ENCODE data around the gene CCNL2. TPM values are rescaled to one million over a fixed set of nuclear protein-coding genes. Genes with fewer than 3 reads are reported as not detected.

The CCNL2 gene
- total and polyA plus RNA-seq, 3 experiments from 2014 or later: 29.0 to 124 (median 119) TPM

DNA sequence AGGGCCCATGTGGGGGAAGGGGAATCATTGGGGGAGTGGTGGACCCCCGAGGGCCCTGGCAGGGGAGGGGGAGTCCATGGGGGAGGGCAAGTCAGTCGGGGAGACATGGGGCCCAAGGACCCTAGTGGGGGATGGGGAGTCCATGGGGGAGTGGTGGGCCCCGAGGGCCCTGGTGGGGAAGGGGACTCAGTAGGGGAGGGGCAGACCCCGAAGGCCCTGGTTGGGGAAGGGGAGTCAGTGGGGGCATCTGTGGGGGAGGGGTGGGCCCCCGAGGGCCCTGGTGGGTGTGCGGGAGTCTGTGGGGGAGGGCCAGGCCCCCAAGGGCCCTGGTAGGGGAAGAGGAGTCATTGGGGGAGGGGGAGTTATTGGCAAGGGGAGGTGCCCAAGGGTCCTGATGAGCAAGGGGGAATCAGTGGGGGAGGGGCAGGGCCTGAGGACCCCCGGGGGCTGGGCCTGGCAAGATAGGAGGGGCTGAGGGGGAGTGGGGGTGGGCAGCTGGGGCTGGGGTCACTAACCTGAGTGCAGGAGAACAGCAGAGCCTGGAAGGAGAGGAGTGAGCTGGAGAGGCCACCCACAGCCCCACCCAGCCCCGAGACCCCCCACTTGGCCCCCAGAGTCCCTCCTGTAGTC lies 42.9 kb downstream of the CCNL2 start:
- Mint-ChIP-seq H3K27ac (no peak overlapping the region), H3K9me3 (no peaks in the 10 kb centered on the region), H3K4me1 (peaks cover 8 to 40% (median 14%) of the 10 kb centered on the region in 3 donors), H3K36me3 (no peaks in the 10 kb centered on the region), H3K27me3 (peaks cover 10 to 31% of the 10 kb centered on the region in 2 donors), H3K4me3 (peak overlapping the region in 1 of 7 donors; percentile 7)
- Histone ChIP-seq H3K27me3 (ENCODE audit: insufficient read depth, low read length, poor library complexity, severe bottlenecking) (peaks cover 4% of the 10 kb centered on the region), H3K9me3 (ENCODE audit: low read length) (no peaks in the 10 kb centered on the region), H3K36me3 (ENCODE audit: insufficient read depth, low read length) (no peaks in the 10 kb centered on the region), H3K4me1 (ENCODE audit: insufficient read depth, low read length) (peaks cover 23% of the 10 kb centered on the region), H3K4me3 (ENCODE audit: low read length) (no peak overlapping the region), H3K27ac (ENCODE audit: low read depth, low read length) (no peak overlapping the region)
- POLR2A ChIA-PET: interaction anchor here (1.1 kb wide), 1 partner anchor 16 kb away, joined by 4 read pairs; no protein-coding TSS in a partner anchor
- no peak for DNase-seq
- CTCF ChIA-PET: interaction anchor here (5.0 kb wide), 1 partner anchor 16 kb away, joined by 19 read pairs; no protein-coding TSS in a partner anchor

DNA sequence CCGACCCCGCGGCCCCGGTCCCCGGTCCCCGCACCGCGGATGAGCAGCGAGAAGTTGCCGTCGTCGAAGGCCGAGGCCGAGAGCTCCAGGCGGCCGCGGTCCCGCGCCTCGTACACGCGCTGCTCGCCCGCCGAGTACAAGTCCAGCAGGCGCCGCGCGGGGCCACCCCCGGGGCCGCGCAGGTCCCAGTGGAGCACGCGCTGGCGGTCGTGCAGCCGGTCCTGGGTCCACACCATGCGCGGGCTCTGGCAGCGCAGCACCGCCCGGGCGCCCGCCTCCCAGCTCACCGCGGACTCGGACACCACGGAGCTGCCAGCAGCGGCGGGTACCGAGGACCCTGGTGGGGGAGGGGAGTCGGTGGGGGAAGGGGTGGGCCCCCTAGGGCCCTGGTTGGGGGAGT lies 43.7 kb downstream of the CCNL2 start:
- Mint-ChIP-seq H3K9me3 (no peaks in the 10 kb centered on the region), H3K36me3 (no peaks in the 10 kb centered on the region), H3K4me1 (peaks cover 8 to 40% (median 14%) of the 10 kb centered on the region in 3 donors), H3K4me3 (no peak overlapping the region), H3K27me3 (peaks cover 5 to 26% of the 10 kb centered on the region in 2 donors), H3K27ac (no peak overlapping the region)
- ChIA-PET CTCF (interaction anchor here (5.0 kb wide), 1 partner anchor 17 kb away, joined by 19 read pairs; no protein-coding TSS in a partner anchor), POLR2A (interaction anchor here (1.1 kb wide), 1 partner anchor 16 kb away, joined by 4 read pairs; no protein-coding TSS in a partner anchor)
- Histone ChIP-seq H3K36me3 (ENCODE audit: insufficient read depth, low read length) (no peaks in the 10 kb centered on the region), H3K27ac (ENCODE audit: low read depth, low read length) (no peak overlapping the region), H3K27me3 (ENCODE audit: insufficient read depth, low read length, poor library complexity, severe bottlenecking) (peaks cover 4% of the 10 kb centered on the region), H3K4me1 (ENCODE audit: insufficient read depth, low read length) (peaks cover 23% of the 10 kb centered on the region), H3K4me3 (ENCODE audit: low read length) (no peak overlapping the region), H3K9me3 (ENCODE audit: low read length) (no peaks in the 10 kb centered on the region)
- DNase-seq: no peak

DNA sequence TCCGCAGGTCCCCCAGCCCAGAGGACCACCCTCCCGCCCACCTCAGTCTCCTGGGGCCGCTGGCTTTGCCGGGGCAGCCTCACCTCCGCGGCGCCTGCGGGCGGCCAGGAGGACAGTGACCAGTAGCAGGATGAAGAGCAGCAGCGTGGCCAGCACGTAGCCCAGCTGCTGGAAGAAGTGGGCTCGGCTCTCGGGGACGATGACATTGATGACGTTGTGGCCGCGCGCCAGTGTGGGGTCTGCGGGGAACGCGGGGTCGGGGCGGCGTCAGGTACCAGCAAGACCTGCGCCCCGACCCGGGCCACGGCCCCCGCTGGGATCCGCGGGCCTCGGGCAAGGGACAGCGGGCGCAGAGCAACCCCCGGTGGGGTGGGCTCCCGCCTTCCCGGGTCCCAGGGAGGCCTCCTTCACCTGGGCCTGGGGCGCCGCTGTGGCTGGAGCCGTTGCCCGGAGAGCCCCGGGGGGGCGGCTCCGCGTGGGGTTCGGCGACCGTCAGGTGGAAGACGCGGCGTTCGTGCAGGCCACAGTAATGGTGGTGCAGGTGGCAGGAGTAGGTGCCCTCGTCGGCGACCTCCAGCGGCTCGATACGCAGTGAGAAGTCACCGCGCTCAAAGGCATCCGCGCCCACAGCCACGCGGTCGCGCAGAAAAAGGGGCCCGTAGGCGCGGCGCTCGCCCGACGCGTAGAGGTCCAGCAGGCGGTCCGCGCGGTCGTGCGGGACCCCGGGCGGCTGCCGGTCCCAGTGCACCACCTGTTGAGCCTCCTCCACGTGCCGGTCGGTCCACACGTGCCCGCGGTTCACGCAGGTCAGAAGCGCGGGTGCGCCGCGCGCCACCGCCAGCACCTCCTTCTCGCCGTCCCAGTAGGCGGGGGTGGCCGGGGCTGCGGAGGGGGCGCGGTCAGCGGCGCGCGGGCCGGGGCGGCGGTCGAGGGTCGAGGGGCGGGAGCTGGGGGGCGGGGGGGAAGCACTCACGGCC lies 44.6 kb downstream of the CCNL2 start:
- Histone ChIP-seq H3K4me1 (ENCODE audit: insufficient read depth, low read length) (peaks cover 23% of the 10 kb centered on the region), H3K27ac (ENCODE audit: low read depth, low read length) (no peak overlapping the region), H3K27me3 (ENCODE audit: insufficient read depth, low read length, poor library complexity, severe bottlenecking) (peaks cover 4% of the 10 kb centered on the region), H3K9me3 (ENCODE audit: low read length) (no peaks in the 10 kb centered on the region), H3K4me3 (ENCODE audit: low read length) (no peak overlapping the region), H3K36me3 (ENCODE audit: insufficient read depth, low read length) (no peaks in the 10 kb centered on the region)
- no peaks in the 10 kb centered on the region for H3K36me3 Mint-ChIP-seq
- peak overlapping the region in 2 of 8 donors; percentile 29 to 70 for H3K27ac Mint-ChIP-seq
- CTCF ChIA-PET: interaction anchor here (5.0 kb wide), 1 partner anchor 18 kb away, joined by 19 read pairs; no protein-coding TSS in a partner anchor
- peak overlapping the region in 6 of 7 donors; percentile 34 to 65 (median 54) for H3K4me3 Mint-ChIP-seq
- POLR2A ChIA-PET: interaction anchor here (0.6 to 1.1 kb wide), 5 partner anchors 17 to 239 kb away, joined by 3 to 4 read pairs (median 3); partner anchors contain the start of gene C1orf159
- peaks cover 5 to 26% of the 10 kb centered on the region in 2 donors for H3K27me3 Mint-ChIP-seq
- H3K9me3 Mint-ChIP-seq: no peaks in the 10 kb centered on the region
- H3K4me1 Mint-ChIP-seq: peaks cover 8 to 40% (median 14%) of the 10 kb centered on the region in 3 donors
- peak in 1 of 5 donors; percentile 44 for DNase-seq

DNA sequence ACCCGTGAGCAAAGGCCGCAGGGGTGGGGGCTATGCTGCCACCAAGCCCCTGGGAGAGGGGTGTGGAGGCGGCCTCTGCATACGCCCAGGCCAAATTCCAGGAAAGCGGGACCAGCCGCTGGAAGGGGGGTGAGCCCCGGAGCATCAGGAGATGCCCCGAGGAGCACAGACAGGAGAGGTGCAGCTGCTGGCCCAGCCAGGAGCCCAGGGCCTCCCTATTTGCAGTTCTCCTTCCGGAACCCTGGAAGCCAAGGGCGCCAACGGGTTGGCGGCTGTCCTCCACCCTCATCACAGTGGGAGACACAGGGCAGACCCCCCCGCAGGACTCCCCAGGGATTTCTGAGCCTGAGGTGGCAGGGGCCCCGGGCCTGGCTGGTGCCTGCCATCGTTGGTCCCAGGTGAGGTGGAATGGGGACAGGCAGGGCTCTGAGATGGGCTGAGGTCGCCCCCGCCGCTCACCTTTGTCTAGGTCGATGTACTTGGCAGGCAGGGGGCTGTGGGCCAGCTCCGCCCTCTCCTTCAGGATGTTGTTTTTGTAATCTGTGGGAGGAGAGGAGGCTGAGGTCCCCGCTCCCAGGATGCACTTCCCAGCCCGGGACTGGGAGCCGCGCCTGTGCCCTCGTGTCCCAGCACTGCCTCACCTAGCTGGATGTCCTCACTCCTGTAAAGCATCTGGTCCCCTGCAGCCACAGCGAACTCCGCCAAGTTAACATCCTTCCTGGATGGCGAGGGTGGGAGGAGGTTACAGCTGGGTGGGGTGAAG lies 45.6 kb downstream of the CCNL2 start:
- Mint-ChIP-seq H3K4me3 (peak overlapping the region in 4 of 7 donors; percentile 28 to 65 (median 48)), H3K36me3 (no peaks in the 10 kb centered on the region), H3K9me3 (no peaks in the 10 kb centered on the region)

DNA sequence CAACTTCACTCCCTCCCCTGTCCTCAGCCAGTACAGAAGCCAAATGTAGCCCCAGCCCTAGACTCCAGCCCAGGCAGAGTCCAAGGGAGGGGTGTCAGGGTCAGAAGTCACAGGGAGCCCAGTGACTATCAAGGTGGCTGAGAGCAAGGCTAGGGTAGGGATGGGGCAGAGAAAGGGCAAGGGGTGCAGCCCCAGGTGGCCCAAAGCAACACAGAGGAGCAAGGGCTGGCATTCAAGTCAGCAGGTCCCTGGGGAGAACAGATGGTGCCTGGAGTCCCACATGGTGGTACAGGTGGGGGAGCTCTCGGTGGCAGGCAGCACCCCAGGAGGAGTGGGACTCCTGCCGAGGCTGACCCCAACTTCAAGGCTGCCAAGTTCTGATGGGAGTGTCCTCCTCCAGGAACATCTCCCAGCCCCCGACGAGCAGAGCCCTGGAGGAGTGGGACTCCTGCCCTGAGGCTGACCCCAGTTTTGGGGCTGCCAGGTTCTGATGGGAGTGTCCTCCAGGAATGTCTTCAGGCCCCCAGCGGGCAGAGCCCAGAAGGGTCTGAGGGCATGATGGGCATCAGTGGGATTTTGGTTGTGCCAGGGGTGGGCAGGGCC lies 46.2 kb downstream of the CCNL2 start:
- peak overlapping the region in 5 of 8 donors; percentile 19 to 82 (median 61) for H3K27ac Mint-ChIP-seq

More for the DNA sequence above, 45.6 kb downstream of the CCNL2 start:
- Mint-ChIP-seq H3K4me1 (peaks cover 5 to 31% (median 9%) of the 10 kb centered on the region in 3 donors), H3K27ac (peak overlapping the region in 1 of 8 donors; percentile 19), H3K27me3 (peaks cover 3 to 21% of the 10 kb centered on the region in 2 donors)
- no peak for DNase-seq
- Histone ChIP-seq H3K4me3 (ENCODE audit: low read length) (no peak overlapping the region), H3K27me3 (ENCODE audit: insufficient read depth, low read length, poor library complexity, severe bottlenecking) (peaks cover 4% of the 10 kb centered on the region), H3K4me1 (ENCODE audit: insufficient read depth, low read length) (peaks cover 17% of the 10 kb centered on the region), H3K9me3 (ENCODE audit: low read length) (no peaks in the 10 kb centered on the region), H3K27ac (ENCODE audit: low read depth, low read length) (no peak overlapping the region), H3K36me3 (ENCODE audit: insufficient read depth, low read length) (no peaks in the 10 kb centered on the region)
- ChIA-PET POLR2A (interaction anchor here (0.6 to 1.1 kb wide), 4 partner anchors 18 to 238 kb away, joined by 3 read pairs; partner anchors contain the start of gene C1orf159), CTCF (interaction anchor here (5.0 kb wide), 1 partner anchor 19 kb away, joined by 19 read pairs; no protein-coding TSS in a partner anchor)

DNA sequence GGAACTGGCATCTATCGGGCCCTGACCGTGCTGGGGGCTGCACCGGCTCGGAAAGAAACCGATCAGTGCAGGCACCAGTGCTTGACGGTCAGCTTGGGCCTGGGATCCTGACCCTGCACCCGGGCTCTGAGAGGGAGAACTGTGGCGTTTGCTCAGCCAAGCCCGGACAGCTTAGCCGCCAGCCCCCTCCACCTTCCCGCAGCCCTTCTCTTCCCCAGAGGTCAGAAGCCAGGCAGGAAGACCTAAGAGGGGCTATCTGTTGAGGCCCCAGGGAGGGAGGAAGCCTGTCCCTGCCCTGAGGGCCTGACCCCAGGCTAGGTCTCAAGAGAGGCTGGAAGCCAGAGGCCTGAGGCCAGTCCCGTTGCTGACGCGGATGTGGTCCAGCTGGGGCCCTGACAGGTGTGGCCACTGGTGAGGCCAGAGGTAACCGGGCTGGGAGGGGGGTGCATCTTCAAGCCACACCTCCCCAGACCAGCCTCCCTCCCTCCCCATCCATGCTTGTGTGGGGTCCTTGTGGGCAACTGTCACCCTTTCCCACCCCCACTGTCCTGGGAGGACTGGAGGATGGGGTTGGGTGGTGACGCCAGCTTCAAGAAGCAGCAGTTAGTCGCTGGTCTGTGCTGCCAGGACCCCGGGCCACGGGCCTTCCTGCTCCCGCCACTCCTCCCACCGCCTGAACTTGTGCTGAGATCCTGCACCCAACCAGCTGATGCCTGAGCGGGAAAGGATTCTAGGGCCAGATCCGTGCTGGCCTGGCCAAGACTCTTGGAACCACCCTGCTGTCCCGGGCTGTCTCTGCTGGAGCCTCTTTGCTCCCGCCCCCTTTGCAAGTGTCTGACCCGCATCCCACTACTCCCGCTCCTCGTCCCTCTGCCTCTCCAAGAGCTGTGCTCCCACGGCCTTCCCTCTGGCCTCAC lies 47.4 kb downstream of the CCNL2 start:
- Histone ChIP-seq H3K4me1 (ENCODE audit: insufficient read depth, low read length) (peaks cover 25% of the 10 kb centered on the region), H3K9me3 (ENCODE audit: low read length) (no peaks in the 10 kb centered on the region), H3K4me3 (ENCODE audit: low read length) (no peak overlapping the region), H3K27me3 (ENCODE audit: insufficient read depth, low read length, poor library complexity, severe bottlenecking) (peaks cover 4% of the 10 kb centered on the region), H3K36me3 (ENCODE audit: insufficient read depth, low read length) (no peaks in the 10 kb centered on the region), H3K27ac (ENCODE audit: low read depth, low read length) (no peak overlapping the region)
- peaks cover 2 to 17% of the 10 kb centered on the region in 2 donors for H3K27me3 Mint-ChIP-seq
- POLR2A ChIA-PET: interaction anchor here (1.4 kb wide), 1 partner anchor 20 kb away, joined by 4 read pairs; no protein-coding TSS in a partner anchor
- peak overlapping the region in 6 of 8 donors; percentile 61 to 97 (median 66) for H3K27ac Mint-ChIP-seq
- H3K4me1 Mint-ChIP-seq: peaks cover 14 to 39% (median 15%) of the 10 kb centered on the region in 3 donors
- no peaks in the 10 kb centered on the region for H3K36me3 Mint-ChIP-seq
- peak overlapping the region; percentile 50 to 84 (median 67) for H3K4me3 Mint-ChIP-seq
- DNase-seq: no peak
- no peaks in the 10 kb centered on the region for H3K9me3 Mint-ChIP-seq
- CTCF ChIA-PET: interaction anchor here (5.0 kb wide), 1 partner anchor 20 kb away, joined by 19 read pairs; no protein-coding TSS in a partner anchor

More for the DNA sequence above, 46.2 kb downstream of the CCNL2 start:
- Histone ChIP-seq H3K9me3 (ENCODE audit: low read length) (no peaks in the 10 kb centered on the region), H3K27me3 (ENCODE audit: insufficient read depth, low read length, poor library complexity, severe bottlenecking) (peaks cover 4% of the 10 kb centered on the region), H3K4me1 (ENCODE audit: insufficient read depth, low read length) (peaks cover 17% of the 10 kb centered on the region), H3K36me3 (ENCODE audit: insufficient read depth, low read length) (no peaks in the 10 kb centered on the region), H3K27ac (ENCODE audit: low read depth, low read length) (no peak overlapping the region), H3K4me3 (ENCODE audit: low read length) (no peak overlapping the region)
- peak overlapping the region; percentile 46 to 83 (median 67) for H3K4me3 Mint-ChIP-seq
- no peaks in the 10 kb centered on the region for H3K36me3 Mint-ChIP-seq
- peaks cover 7 to 33% (median 9%) of the 10 kb centered on the region in 3 donors for H3K4me1 Mint-ChIP-seq
- ChIA-PET POLR2A (interaction anchor here (0.6 to 1.4 kb wide), 2 partner anchors 19 to 106 kb away, joined by 4 read pairs; no protein-coding TSS in a partner anchor), CTCF (interaction anchor here (5.0 kb wide), 1 partner anchor 19 kb away, joined by 19 read pairs; no protein-coding TSS in a partner anchor)
- no peak for DNase-seq
- no peaks in the 10 kb centered on the region for H3K9me3 Mint-ChIP-seq
- peaks cover 2 to 21% of the 10 kb centered on the region in 2 donors for H3K27me3 Mint-ChIP-seq
